Uterus (tissue), 2 donors: Measurements from ENCODE around the gene KCNQ5.

Experiments used
- CTCF ChIP-seq, 4 experiments: fragments of 200-600 bp in 2 of 4; fragments of 450-650 bp in 2 of 4; sonication (generic) in 2 of 4; IDR thresholded peaks; one replicate each; pipeline ENCODE4 v1.5.1; 2016 to 2019; ENCODE audit warnings: antibody characterized with exemption in 4 of 4, mild to moderate bottlenecking in 2 of 4, moderate library complexity in 1 of 4
- POLR2A ChIP-seq, 2 donors: fragments of 450-650 bp; IDR thresholded peaks; one replicate each; pipeline ENCODE4 v1.6.1; 2016; ENCODE audit warnings: antibody characterized with exemption in 2 of 2, mild to moderate bottlenecking in 1 of 2, moderate library complexity in 1 of 2

GRCh38 chr6:72856801-72857200 lies 234.9 kb downstream of the KCNQ5 start:
- no peak for TF ChIP-seq CTCF (IDR thresholded peaks at IDR 0.05)
- no peak for TF ChIP-seq POLR2A (IDR thresholded peaks at IDR 0.05)
